Prostate gland (tissue), 2 donors: ENCODE results near the gene RUNX2. TPM values are rescaled to one million over a fixed set of nuclear protein-coding genes. Genes with fewer than 3 reads are reported as not detected.

Source experiments
- DNase-seq: peaks from one replicate; pipeline ENCODE4 v3.0.0-alpha.2; 2019; ENCODE audit warnings: low spot score
- H3K27ac ChIP-seq, 2 donors: fragments of 200-600 bp; sonication (generic); 2 replicates each; pipeline ENCODE4 v1.5.1; 2017 to 2019
- H3K27me3 ChIP-seq: fragments of 200-600 bp; sonication (generic); replicated peaks from 2 replicates; pipeline ENCODE4 v1.5.1; 2019; ENCODE audit not compliant: insufficient read depth
- H3K36me3 ChIP-seq, 2 donors: fragments of 200-600 bp; sonication (generic); 1 replicate in 1 of 2; 2 replicates in 1 of 2; pipeline versions ENCODE4 v1.5.1 to v1.8.1; 2017 to 2019
- H3K4me1 ChIP-seq: fragments of 200-600 bp; sonication (generic); replicated peaks from 2 replicates; pipeline ENCODE4 v1.5.1; 2019
- H3K4me3 ChIP-seq, 2 donors: fragments of 200-600 bp; sonication (generic); 2 replicates each; pipeline ENCODE4 v1.5.1; 2017 to 2019
- H3K9me3 ChIP-seq: fragments of 200-600 bp; sonication (generic); 2 replicates; pipeline ENCODE4 v1.5.1; 2017
- CTCF ChIP-seq, 4 experiments: fragments of 200-600 bp in 2 of 4; fragments of 450-650 bp in 2 of 4; sonication (generic) in 2 of 4; IDR thresholded peaks; 1 replicate in 3 of 4; 2 replicates in 1 of 4; pipeline ENCODE4 v1.5.1; 2016 to 2019; ENCODE audit warnings: antibody characterized with exemption in 4 of 4, mild to moderate bottlenecking in 2 of 4, moderate library complexity in 2 of 4
- POLR2A ChIP-seq: fragments of 450-650 bp; IDR thresholded peaks from one replicate; pipeline ENCODE4 v1.6.1; 2016; ENCODE audit warnings: antibody characterized with exemption, mild to moderate bottlenecking
- POLR2AphosphoS5 ChIP-seq: sonication (generic); formaldehyde crosslinking; IDR thresholded peaks from one replicate; pipeline ENCODE4 v1.6.1; 2017; ENCODE audit warnings: antibody characterized with exemption
- WGBS: methylation state at CpG from one replicate; pipeline ENCODE4 v1.1.5; 2018; 5-methylcytosine and 5-hydroxymethylcytosine counted together
- intact Hi-C: fragments of 100-400 bp; cut with DNase I; formaldehyde crosslinking; loops from one replicate; pipeline ENCODE4 v1.14.2; 2022
- total RNA-seq, 2 donors: library from RNA; depleted of rRNA; stranded (reverse); fragments of >200 nt; gene quantifications; one replicate each; pipeline ENCODE4 v1.1.0, GENCODE V29; 2016

The RUNX2 gene
- total RNA-seq, 2 donors from 2014 or later, result 9.2 to 10.7 TPM

DNA sequence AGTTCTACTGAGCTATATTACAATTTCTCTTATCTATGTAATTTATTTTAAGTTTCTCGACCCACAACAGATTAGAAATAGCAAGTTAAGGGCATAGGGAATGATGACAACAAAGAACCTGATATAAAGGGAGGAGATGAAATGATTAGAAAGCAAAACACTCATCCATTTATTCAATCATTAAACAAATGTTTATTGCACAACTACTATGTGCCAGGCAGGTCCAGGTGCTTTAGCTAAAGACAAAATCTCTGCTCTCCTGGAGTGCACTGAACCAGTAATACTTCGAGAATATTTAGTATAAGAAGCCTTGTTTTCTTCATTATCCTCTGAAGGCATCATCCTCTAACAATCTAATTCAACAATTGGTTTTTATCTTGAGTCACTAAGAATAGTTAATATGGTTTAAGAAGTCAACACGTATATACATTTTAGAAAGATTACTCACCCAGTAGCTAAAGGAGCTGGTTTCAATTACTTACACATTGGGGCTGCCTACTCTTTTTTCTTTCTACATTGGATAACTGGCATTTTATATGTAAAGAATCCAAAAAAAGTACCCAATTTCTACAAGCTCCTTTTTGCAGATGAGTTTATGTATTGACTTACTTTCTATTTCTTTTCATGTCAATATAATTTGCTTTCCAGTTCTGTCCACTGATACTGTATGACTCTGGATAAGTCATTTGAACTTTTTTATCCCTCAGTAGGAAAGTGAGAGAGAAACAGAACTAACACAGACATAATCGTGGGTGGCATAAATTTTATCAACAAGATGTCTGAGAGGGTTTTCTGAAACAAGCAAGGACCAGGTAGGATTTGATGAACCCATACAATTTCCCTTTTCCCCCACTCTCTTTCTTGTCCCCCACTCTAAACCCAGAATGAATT lies 375.0 kb downstream of the RUNX2 start:
- TF ChIP-seq POLR2A (no peak), CTCF (IDR thresholded peaks at IDR 0.05) (no peak), POLR2AphosphoS5 (no peak)

DNA sequence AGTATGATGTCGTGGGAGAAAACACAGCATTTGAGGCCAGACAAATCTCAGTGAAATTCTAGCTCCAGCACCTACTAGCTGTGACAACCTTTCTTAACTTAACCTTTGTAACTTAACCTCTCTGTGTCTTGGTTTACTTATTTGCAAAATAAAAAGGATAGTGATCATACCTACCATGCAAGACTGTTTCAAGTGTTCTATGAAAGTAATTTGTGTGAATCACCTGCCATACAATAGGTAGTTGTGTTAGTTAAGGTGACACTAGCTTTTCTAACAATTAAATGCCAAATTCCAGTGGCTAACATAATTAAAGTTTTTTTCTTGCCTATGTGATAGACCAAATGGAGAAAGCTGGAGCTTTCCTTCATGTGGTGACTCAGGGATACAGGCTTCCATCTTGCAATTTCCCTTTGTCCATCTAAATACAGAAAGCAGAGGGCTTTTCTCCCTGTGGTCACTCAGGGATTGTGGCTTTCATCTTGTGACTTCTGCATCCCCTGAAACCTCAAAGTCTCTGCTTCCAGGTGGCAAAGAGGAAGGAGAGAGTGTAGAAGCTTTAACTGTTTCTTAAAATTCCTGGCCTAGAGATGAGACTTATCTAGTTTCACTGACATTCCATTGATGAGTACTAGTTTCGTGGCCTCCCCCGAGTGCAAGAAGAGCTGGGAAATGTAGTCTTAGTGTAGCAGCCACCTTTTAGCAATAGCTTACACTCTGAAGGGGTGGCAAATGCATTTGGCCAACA lies 376.1 kb downstream of the RUNX2 start:
- Histone ChIP-seq H3K4me3 (no peak overlapping the region), H3K36me3 (no peaks in the 10 kb centered on the region), H3K27ac (no peak overlapping the region), H3K9me3 (no peaks in the 10 kb centered on the region), H3K4me1 (no peaks in the 10 kb centered on the region), H3K27me3 (no peaks in the 10 kb centered on the region)
- intact Hi-C loops, result no loop called here
- DNase-seq, result no peak
- 93% methylated on average over 3 of the region's 3 CpGs for WGBS
- TF ChIP-seq POLR2AphosphoS5 (no peak), POLR2A (no peak), CTCF (IDR thresholded peaks at IDR 0.05) (no peak)

More for the DNA sequence above, 375.0 kb downstream of the RUNX2 start:
- intact Hi-C loops, result no loop called here
- no peaks in the 10 kb centered on the region for H3K4me1 ChIP-seq
- DNase-seq, result no peak
- H3K36me3 ChIP-seq, result no peaks in the 10 kb centered on the region
- H3K27me3 ChIP-seq, result no peaks in the 10 kb centered on the region
- no peak overlapping the region for H3K4me3 ChIP-seq
- WGBS, result 81% methylated on average over 4 of the region's 4 CpGs
- H3K9me3 ChIP-seq, result no peaks in the 10 kb centered on the region
- no peak overlapping the region for H3K27ac ChIP-seq

GRCh38 chr6:45705137-45705855 lies 377.2 kb downstream of the RUNX2 start:
- H3K9me3 ChIP-seq, result no peaks in the 10 kb centered on the region
- no peaks in the 10 kb centered on the region for H3K36me3 ChIP-seq
- intact Hi-C loops, result no loop called here
- no peak overlapping the region for H3K27ac ChIP-seq
- 92% methylated on average over 4 of the region's 4 CpGs for WGBS
- TF ChIP-seq CTCF (IDR thresholded peaks at IDR 0.05) (no peak), POLR2A (no peak), POLR2AphosphoS5 (no peak)
- H3K4me1 ChIP-seq, result no peaks in the 10 kb centered on the region
- no peaks in the 10 kb centered on the region for H3K27me3 ChIP-seq
- no peak for DNase-seq
- H3K4me3 ChIP-seq, result no peak overlapping the region

- no peak for DNase-seq
- Histone ChIP-seq H3K4me1 (no peaks in the 10 kb centered on the region), H3K4me3 (no peak overlapping the region), H3K9me3 (no peaks in the 10 kb centered on the region), H3K27ac (no peak overlapping the region), H3K27me3 (no peaks in the 10 kb centered on the region), H3K36me3 (no peaks in the 10 kb centered on the region)
- WGBS, result 43% methylated on average over 2 of the region's 2 CpGs
- TF ChIP-seq CTCF (IDR thresholded peaks at IDR 0.05) (no peak), POLR2A (no peak), POLR2AphosphoS5 (no peak)
- intact Hi-C loops, result no loop called here
Observed at GRCh38 chr6:45706319-45706718, 378.2 kb downstream of the RUNX2 start.
